Hypothalamus (tissue), 51 donors: Measurements from ENCODE around the gene LCN1.
"Not testable (repeated sequence)": the region's sequence is repeated elsewhere in the genome, so short reads cannot be mapped to it uniquely, and the experiment has no call there.

ENCODE experiments used
- DNase-seq, 51 donors: peaks; one replicate each; lab custom pipeline; 2025; lab: John Stamatoyannopoulos, UW

LCN1 gene

DNA sequence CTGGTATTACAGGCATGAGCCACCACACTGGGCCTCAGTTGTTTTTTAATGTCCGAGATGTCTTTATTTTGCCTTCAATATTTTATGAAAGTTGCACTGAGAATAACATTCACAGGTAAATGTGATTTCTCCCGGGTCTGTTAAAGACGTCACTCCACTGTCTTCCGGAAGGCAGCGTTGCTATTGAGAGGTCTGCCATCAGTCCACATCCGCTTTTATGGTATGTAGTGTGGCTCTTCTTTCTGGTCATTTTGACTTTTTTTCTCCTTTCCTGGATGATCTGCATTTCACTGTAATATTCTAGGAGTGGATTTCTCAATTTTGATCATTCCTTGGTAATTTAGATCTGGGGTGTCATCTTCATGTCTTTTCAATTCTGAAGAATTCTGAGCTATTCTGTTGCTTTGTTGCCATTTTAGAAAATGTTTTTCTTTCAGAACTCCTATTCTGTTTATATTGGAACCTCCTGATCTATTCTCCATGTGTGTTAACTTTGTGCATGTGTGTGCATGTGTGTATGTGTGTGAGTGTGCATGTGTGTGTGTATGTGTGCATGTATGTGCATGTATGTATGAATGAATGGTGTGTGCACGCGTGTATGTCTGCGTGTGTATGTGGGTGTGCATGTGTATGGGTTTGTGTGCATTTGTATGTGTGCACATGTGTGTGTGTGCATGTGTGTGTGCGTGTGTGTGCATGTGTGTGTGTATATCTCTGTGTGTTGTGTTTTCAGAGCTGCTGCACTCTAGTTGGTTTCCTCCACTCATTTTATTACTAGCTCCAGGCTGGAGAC lies 1.9 kb upstream of the LCN1 start:
- no peak for DNase-seq

DNA sequence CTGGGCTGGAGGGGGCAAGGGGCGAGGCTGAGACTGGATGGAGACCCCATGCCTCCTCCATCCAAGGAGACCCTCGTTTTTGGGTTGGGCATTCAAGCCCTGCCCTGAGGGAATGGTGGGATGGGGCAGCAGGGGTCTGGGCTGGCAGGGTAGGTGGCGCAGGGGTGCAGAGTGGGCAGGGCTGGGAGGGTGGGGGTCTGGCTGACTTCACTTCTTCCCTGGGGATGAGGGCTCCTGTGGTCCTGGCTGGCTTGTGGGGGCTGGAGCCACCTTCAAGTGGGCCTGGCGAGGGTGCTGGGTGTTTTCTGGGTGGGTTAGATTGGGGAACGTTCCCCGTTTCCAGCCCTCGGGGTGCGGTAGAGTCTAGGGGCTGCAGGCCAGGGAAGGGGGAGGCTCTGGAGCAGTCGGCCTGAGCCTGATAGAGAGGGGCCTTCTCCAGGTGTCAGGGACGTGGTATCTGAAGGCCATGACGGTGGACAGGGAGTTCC lies 412 bp downstream of the LCN1 start:
- DNase-seq = no peak

DNA sequence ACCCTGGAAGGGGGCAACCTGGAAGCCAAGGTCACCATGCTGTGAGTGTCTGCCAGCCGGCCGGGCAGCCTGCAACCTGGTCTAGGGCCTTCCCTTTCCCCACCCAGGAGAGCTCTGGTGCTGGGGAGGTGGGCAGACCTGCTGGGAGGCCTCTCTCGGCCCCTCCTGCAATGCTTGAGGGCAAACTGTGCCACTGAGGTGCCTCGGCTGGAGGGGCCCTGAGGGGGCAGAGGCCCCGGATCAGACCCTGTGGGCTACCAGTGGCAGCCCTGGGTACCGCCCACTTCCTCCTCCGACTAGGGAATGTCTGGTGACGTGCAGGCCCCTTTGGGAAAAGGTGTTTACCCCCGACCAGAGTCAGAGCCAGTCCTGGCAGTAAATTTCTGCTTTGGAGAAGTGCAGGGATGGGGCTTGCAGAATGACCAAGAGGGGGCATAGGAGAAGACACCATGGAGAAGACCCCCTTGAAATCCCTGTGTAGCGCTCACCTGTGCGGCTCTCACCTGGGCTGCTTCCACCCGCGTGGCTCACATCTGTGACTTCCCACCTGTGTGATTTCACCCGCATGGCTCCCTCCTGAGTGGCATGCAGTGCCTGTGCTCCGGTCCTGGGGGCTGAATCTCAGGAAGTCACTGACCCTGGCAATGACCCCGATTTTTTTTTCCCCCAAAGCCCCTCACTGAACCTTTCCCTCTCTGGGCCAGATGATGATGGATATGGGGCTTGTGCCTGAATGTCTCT lies 1.1 kb downstream of the LCN1 start:
- no peak for DNase-seq

DNA sequence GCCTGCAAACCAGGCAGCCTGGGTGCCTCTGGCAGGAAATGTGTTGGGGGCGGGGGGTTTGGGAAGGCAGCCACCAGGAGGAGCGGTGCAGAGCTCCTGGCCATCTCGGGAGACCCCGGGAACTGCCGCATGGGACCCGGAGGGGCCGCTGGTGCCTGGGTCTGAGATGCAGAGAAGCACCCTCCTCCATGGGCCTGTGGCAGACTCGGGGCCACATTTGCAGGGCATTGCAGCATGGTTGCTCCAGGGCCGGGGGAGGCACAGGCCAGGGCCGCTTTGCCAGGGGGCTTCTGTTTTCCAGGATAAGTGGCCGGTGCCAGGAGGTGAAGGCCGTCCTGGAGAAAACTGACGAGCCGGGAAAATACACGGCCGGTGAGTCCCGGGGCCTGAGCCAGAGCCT lies 1.7 kb downstream of the LCN1 start:
- no peak for DNase-seq

DNA sequence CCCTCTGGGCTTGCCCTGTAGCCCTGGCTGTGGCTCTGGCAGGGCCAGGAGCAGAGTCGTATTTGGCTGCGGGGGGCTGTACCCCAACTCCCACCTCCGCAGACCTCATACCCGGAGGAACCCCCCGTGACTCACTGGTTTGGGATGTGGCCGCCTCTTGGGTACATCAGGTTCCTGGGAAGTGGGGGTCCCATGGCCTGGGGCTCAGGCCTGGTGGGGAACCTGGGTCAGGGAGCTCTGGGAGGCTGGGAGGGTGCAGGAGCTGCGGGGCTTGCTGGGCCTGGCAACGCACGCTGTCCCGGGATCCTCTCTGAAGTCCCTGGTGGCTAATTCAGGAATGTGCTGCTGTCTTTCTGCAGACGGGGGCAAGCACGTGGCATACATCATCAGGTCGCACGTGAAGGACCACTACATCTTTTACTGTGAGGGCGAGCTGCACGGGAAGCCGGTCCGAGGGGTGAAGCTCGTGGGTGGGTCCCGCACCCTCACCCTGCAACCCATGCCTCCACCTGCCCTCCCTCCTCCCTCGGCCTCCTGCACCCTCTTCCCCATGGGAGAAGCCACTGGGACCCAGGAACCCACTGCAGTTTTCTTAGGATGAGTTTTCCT lies 2.4 kb downstream of the LCN1 start:
- DNase-seq = no peak

DNA sequence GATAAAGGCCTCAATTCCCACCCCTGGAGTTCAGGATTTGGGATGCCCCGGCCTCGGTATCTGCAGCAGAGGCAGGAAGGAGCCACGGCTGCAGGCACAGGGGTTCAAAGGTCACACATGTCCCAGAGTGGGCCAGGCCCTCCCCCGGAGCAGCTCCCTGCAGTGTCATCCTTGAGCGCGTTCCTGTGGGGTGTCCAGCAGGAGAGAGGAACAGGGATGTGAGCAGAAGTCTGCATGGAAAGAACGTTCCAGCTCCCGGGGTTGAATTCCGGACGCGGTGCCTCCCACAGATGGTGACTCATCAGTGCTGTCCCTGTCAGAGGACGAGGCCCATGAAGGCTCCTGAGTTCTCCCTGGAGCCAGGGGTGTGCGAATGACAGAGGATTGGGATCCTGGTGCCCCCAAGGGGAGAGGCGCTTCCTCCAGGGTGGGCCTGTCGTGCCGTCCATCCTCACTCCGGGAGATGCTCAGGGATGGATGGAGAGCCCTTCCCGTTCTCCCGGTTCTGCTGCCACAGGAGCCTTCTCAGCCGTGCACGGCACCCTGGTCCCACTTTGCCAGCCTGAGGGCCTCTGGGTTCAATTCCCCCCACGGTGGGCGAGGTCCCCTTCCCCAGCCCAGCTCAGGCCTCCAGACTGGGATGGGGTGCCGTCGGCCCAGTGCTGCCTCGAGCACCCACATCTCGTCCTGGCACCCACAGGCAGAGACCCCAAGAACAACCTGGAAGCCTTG lies 3.1 kb downstream of the LCN1 start:
- DNase-seq = no peak

DNA sequence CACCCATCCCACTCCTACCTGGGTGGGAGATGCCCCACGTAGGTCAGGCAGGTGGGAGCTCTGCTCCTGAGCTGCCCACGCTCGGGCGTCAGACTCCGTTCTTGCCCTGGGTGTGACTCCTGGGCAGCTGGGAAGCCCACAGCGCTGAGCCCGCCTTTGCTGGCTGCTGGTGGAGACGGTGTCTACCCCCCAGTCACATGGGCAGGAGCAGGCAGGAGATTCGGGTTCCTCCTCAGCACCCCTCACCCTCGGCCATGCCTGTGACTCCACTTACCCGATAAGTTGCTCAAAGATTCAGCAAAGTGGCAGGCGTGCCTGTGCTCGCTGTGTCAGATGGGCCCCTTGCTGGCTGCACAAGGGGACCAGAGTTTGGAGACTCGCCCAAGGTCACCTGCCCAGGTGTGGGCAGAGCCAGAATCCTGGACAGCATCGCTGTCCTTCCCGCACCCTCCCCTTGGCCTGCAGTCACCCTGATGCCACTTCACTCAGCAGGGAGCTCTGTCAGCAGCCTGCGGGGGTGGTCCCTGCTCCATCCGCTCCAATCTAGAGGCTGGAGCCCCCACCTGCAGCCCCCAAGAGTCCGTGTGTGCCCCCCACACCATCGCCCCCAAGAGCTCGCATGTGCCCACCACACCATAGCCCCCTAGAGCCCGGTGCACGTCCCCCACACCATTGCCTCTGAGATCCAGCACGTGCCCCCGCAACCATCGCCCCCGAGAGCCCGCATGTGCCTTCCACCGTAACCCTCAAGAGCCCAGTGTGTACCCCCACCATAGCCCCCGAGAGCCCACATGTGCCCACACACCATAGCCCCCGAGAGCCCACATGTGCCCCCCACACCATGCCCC lies 4.2 kb downstream of the LCN1 start:
- no peak for DNase-seq

DNA sequence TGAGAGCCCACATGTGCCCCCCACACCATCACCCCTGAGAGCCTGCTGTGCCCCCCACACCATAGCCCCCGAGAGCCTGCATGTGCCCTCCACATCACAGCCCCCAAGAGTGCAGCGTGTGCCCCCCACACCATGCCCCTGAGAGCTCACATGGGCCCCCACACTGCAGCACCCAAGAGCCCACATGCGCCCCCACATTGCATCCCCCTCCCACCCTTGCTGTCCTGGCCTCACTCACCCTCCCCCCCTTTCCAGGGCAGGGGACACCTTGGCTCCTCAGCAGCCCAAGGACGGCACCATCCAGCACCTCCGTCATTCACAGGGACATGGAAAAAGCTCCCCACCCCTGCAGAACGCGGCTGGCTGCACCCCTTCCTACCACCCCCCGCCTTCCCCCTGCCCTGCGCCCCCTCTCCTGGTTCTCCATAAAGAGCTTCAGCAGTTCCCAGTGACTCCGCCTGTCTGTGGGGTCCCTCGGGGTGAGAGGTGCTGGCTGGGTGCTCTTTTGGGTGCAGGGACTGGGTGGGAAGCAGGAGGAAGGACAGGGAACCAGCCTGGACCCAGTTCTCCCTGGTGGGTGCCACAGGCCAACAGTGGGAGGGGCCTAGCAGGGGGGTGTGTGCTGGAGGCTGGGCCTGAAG lies 5.0 kb downstream of the LCN1 start:
- DNase-seq = no peak

DNA sequence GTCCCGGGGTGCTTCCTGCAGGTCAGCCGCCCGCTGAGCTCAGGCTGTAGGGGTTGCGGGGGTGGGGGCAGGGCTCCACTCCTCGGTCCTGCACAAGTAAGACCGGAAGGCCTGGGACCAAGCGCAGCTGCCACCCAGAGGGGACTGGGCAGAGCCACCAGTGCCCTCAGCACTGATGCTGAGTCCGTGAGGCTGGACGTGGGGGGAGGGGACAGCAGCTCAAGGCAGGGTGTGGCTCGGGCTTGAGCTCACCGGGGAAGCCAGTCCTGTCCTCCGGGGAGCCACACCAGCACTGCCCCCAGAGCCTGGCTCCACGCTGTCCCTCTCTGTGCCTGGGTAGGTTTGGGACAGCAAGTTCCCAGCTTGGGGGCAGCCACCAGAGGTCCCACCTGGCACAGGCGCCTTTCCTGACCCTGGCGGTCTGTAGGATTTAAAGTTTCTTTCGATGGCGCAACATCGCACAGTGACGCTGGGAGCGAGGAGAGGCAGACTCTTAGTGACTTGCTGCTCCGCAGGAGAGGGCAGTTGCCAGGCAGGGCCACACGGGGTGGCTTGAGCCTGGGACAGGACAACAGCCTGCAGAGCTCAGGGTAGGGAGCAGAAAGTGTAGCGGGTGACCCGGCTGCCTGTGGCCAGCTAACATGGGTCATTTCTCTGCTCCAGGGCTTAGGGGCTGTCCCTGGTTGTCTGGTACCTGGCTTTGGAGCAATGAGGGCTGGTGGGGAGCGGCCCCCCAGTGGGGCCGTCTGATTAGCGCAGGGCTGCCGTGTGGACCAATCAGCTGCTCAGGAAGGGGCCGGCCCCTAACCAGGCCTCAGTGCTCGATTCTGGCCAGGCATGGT lies 5.7 kb downstream of the LCN1 start:
- DNase-seq = no peak

DNA sequence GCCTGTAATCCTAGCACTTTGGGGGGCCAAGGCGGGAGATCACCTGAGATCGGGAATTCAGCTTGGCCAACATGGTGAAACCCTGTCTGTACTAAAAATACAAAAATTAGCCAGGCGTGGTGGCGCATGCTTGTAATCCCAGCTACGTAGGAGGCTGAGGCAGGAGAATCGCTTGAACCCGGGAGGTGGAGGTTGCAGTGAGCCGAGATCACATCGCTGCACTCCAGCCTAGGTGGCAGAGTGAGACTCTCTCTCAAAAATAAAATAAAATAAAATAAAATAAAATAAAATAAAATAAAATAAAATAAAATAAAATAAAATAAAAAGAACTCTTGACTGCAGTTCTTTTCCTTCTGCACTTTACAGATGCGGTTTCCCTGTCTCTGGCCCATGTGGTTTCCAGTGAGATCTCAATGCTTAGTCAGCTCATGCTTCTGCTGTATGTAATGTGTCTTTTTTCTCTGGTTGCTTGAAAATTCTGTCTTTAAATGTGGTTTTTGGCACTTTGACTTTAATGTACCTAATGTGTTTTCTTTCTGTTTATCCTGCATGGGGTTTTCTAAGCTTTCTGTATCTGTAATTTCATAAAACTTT lies 7.7 kb downstream of the LCN1 start:
- DNase-seq = not testable (repeated sequence)

DNA sequence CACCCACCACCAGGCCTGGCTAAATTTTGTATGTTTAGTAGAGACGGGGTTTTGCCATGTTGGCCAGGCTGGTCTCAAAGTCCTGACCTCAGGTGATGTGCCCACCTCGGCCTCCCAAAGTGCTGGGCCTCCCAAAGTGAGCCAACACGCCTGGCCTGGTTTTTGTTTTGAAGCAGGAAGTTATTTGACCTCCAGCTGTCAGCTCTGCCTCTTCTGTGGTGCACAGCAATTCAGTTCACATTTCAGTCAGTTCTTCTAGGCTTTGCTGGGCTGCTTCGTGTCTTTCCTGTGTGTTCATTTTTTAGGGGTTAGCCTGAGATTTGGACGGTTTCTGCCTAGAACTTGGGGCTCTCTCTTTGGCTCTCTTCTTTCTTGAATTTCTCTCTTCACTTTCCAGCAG lies 8.9 kb downstream of the LCN1 start:
- DNase-seq = no peak

DNA sequence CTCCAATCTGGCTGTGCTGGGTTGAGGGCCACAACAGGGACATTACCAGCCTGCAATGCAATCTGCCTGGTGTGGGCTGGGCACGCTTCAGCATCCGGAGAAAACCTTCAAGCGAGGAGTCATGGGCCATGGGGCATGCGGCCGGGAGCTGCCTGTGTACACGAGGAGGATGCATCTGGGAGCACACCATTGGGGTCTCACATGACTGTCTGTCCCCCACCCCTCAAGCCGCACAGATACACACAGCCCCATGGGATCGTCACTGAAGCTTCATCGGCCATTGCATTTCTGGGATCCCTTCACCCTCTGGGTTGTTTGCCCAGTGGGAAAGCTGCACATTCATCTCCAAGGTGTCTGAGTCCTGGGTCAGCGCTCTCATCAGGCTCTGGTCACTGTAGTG lies 9.9 kb downstream of the LCN1 start:
- DNase-seq = no peak

DNA sequence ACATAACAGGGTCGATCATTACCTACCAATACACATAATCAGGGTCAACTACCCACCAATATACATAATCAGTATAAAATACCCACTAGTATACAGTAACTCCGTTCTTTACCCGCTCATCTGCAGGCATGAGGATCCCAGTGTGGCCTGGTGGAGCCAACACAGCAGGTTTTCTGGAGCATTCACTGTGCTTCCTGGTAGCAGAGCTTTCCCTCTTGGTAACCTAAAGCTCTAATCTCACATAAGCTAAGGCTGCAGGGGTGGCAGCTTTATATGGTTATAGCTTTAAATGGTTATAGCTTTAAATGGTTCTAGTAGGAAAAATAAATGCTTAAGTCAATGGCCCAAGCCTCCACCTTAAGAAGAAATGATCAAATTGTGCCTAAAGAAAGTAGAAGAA lies 11.9 kb downstream of the LCN1 start:
- no peak for DNase-seq

DNA sequence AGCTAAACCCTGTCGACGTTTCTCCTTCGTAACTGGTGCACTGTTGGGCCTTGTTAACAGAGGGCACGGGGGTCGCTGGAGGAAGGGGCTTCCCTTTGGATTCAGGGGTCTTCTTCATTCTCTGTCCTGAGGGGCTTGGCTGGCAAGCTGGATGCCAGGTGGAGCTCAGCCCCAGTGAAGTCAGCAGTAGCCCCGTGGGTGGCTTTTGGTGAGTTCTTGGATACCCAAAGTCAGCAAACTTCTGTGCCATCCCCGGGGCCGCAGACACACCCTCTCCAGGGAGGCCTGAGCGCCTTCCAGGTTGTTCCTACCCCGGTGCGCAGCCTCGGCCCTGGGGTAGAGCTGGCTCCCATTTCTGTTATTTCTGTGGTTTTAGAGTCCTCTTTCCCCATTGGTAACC lies 12.4 kb downstream of the LCN1 start:
- DNase-seq = no peak

DNA sequence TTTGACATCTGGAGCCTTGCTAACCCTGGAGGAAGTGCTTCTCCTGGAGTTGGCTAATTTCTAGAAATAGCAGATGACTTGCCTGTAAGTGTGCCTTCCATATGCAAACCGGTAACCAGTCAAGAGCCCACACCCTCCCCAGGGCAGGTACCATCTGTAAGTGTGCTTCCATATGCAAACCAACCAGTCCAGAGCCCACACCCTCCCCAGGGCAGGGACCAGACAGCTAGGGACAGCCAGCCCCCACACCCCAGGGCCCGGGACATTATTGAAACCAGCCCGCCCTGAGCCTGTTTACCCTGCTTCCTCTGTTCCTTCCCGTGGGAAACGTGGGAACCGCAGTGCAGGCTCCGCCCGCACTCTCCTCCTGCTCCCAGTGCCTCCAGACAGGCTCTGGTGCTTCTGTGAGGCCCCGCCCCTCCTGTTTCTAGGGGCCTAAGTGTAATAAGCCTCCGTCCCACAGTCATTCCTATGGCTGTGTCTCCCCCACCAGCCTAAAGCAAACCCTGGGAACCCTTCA lies 13.0 kb downstream of the LCN1 start:
- not testable (repeated sequence) for DNase-seq

DNA sequence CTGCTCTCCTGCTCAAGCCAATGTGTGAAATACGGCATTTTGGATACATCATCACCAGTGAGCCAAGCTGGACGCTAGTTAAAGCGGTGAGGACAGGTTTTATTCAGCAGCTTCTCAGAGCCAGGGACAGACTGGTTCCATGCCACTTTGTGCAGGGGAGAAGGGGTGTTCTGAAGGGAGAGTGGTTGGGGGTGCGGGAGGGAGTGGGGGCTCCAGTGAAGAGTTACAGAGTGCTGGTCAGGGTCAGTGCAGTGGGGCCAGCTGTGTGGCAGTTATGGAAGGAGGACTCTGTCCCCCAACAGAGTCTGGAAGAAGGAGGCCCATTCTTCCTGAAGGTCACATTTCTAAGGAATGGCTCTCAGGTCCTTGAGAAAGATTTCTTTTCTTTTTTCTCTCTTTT lies 13.6 kb downstream of the LCN1 start:
- DNase-seq = not testable (repeated sequence)

DNA sequence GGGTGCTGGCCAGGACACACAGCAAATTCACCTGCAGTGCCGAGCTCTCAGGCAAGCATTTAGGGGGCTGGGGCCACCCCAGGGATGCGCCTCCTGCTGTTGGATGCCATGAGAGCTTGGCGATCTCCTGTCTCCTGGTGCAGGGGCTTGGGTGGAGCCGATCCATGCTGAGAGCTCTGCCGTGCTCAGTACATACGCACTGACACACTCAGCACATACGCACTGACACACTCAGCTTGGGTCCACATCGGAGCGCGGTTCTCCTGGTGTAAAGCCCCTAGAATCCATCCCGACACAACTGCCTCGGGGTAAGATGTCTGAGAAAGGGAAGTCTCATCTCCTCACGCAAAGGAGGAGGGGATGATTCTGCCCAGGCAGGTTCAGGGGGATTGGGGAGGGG lies 14.4 kb downstream of the LCN1 start:
- not testable (repeated sequence) for DNase-seq

DNA sequence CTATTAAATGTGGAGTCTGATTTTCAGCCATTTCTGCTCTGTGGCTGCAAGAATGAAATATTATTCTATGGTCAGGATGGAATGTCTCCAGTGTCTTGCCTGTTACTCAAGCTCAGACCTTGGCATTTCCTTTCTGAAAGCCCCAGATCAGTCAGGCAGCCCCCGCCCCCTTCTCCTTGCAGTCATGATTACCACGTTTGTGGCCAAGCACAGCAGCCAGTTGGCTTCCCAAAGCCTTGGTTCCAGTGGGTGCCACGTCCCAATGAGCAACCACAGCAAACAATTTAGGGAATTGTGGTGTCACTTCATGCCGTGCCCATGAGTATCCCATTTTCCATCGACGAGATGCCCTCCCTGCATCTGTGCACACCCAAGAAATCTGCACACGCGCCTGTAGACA lies 15.0 kb downstream of the LCN1 start:
- no peak for DNase-seq
